Measurements from ENCODE around the gene SF3B3. TPM values are rescaled to one million over a fixed set of nuclear protein-coding genes. Genes with fewer than 3 reads are reported as not detected.

The SF3B3 gene
- total and polyA plus RNA-seq, 2 of the 13 experiments (the other 11 are each of a cell fraction or from before 2014, with no cell fraction given), result 157 to 500 TPM

- H3K79me2 ChIP-seq (ENCODE audit: insufficient read depth, low read length), result no peaks in the 10 kb centered on the region
- no peak overlapping the region for H3K4me2 ChIP-seq (ENCODE audit: low read depth, low read length)
- H3K9ac ChIP-seq (ENCODE audit: insufficient read depth, low read depth, low read length), result no peak overlapping the region
- no peak for FAIRE-seq
- peaks cover 12% of the 10 kb centered on the region for H3K4me1 ChIP-seq (ENCODE audit: insufficient read depth, low read length)
- BruUV-seq (replicated peaks), result no TSS peak
- intact Hi-C loops (cut with micrococcal nuclease; ENCODE audit: unreplicated experiment), result no loop called here
- H3K36me3 ChIP-seq (replicated peaks in 1 of 2; ENCODE audit: control insufficient read depth in 1 of 2, insufficient read depth in 2 of 2, low read length in 2 of 2), result peaks cover 31 to 57% of the 10 kb centered on the region in 2 experiments
- in situ Hi-C loops (cut with HindIII; ENCODE audit: extremely low pct_ligation_motif_present, low pct_unique_long_range_greater_than_20kb), result no loop called here
- H4K20me1 ChIP-seq (ENCODE audit: insufficient read depth, low read length), result no peaks in the 10 kb centered on the region
- H3K4me3 ChIP-seq (replicated peaks in 1 of 3; ENCODE audit: insufficient read depth in 1 of 3, low read depth in 2 of 3, low read length in 3 of 3), result no peak overlapping the region
- no peaks in the 10 kb centered on the region for H3K9me3 ChIP-seq (ENCODE audit: low read length)
- TF ChIP-seq STAG1 (CRISPR knock-in tag; IDR thresholded peaks at IDR 0.05), result no peak
- no peak for TF ChIP-seq ZUFSP (CRISPR knock-in tag; IDR thresholded peaks at IDR 0.05; ENCODE audit: borderline replicate concordance)
- no peak for TF ChIP-seq CHCHD3 (CRISPR knock-in tag; IDR thresholded peaks at IDR 0.05)
- no peak for TF ChIP-seq EP300 (IDR thresholded peaks at IDR 0.05; ENCODE audit: low read depth in 2 of 2, low read length in 2 of 2)
- no peak for TF ChIP-seq EP300 (CRISPR knock-in tag; IDR thresholded peaks at IDR 0.05; ENCODE audit: borderline replicate concordance)
- TF ChIP-seq POLR2A (IDR thresholded peaks at IDR 0.05; ENCODE audit: insufficient read depth in 1 of 2, low read depth in 2 of 2, low read length in 2 of 2), result no peak
- TF ChIP-seq GTF2F1 (IDR thresholded peaks at IDR 0.05; ENCODE audit: low read length), result no peak
- TF ChIP-seq CCDC6 (CRISPR knock-in tag; IDR thresholded peaks at IDR 0.05), result no peak
- CTCF ChIA-PET (ENCODE audit: low intra/inter-chr PET ratio, low total read pairs), result no interaction called here
- H3K27ac ChIP-seq (ENCODE audit: extremely low read length, insufficient read depth, low read length), result no peak overlapping the region
- ATAC-seq, result no peak
- no peak overlapping the region for H2AFZ ChIP-seq (ENCODE audit: low read length)
- no peak for DNase-seq (ENCODE audit: low spot score)
- H3K27me3 ChIP-seq (ENCODE audit: control insufficient read depth in 1 of 2, insufficient read depth in 2 of 2, low read length in 2 of 2), result no peaks in the 10 kb centered on the region
- POLR2A ChIA-PET, result interaction anchor here (2.1 kb wide), 1 partner anchor 102 kb away, joined by 6 read pairs; no protein-coding TSS in a partner anchor
- WGBS (ENCODE audit: low lambda C conversion rate), result 87% methylated on average over 5 of the region's 5 CpGs
These were observed 40.2 kb upstream of the SF3B3 start for GRCh38 chr16:70483426-70483825.

GRCh38 chr16:70484867-70485266 lies 38.7 kb upstream of the SF3B3 start:
- Histone ChIP-seq H2AFZ (ENCODE audit: low read length) (no peak overlapping the region), H3K9me3 (ENCODE audit: low read length) (no peaks in the 10 kb centered on the region), H3K27ac (ENCODE audit: extremely low read length, insufficient read depth, low read length) (no peak overlapping the region), H3K36me3 (replicated peaks in 1 of 2; ENCODE audit: control insufficient read depth in 1 of 2, insufficient read depth in 2 of 2, low read length in 2 of 2) (peaks cover 31 to 50% of the 10 kb centered on the region in 2 experiments), H3K9ac (ENCODE audit: insufficient read depth, low read depth, low read length) (no peak overlapping the region), H3K4me3 (replicated peaks in 1 of 3; ENCODE audit: insufficient read depth in 1 of 3, low read depth in 2 of 3, low read length in 3 of 3) (no peak overlapping the region), H3K4me1 (ENCODE audit: insufficient read depth, low read length) (peaks cover 12% of the 10 kb centered on the region), H3K27me3 (ENCODE audit: control insufficient read depth in 1 of 2, insufficient read depth in 2 of 2, low read length in 2 of 2) (no peaks in the 10 kb centered on the region), H4K20me1 (ENCODE audit: insufficient read depth, low read length) (no peaks in the 10 kb centered on the region), H3K4me2 (ENCODE audit: low read depth, low read length) (no peak overlapping the region), H3K79me2 (ENCODE audit: insufficient read depth, low read length) (no peaks in the 10 kb centered on the region)
- CTCF ChIA-PET (ENCODE audit: low intra/inter-chr PET ratio, low total read pairs), result no interaction called here
- no peak for DNase-seq (ENCODE audit: low spot score)
- intact Hi-C loops (cut with micrococcal nuclease; ENCODE audit: unreplicated experiment), result no loop called here
- 87% methylated on average over 2 of the region's 2 CpGs for WGBS (ENCODE audit: low lambda C conversion rate)
- POLR2A ChIA-PET, result interaction anchor here (2.1 kb wide), 1 partner anchor 104 kb away, joined by 6 read pairs; no protein-coding TSS in a partner anchor
- ATAC-seq, result no peak
- no peak for FAIRE-seq
- TF ChIP-seq HINFP (CRISPR knock-in tag; IDR thresholded peaks at IDR 0.05; ENCODE audit: low read depth) (no peak), CCAR2 (optimal IDR thresholded peaks at IDR 0.05; ENCODE audit: low read depth, low read length) (no peak), CHD4 (IDR thresholded peaks at IDR 0.05; ENCODE audit: borderline replicate concordance, low read length) (peak; percentile 73; the same call in 1 of the 2 replicates), ZNF629 (CRISPR knock-in tag; conservative IDR thresholded peaks at IDR 0.05) (peak; percentile 89), ZNF274 (CRISPR knock-in tag; IDR thresholded peaks at IDR 0.05) (no peak), FOXA1 (IDR thresholded peaks at IDR 0.05) (no peak), FOXA1 (CRISPR knock-in tag; IDR thresholded peaks at IDR 0.05) (no peak), HBP1 (CRISPR knock-in tag; IDR thresholded peaks at IDR 0.05; ENCODE audit: low read depth) (no peak), ZNF337 (CRISPR knock-in tag; IDR thresholded peaks at IDR 0.05; ENCODE audit: borderline replicate concordance, low read depth) (no peak)
- in situ Hi-C loops (cut with HindIII; ENCODE audit: extremely low pct_ligation_motif_present, low pct_unique_long_range_greater_than_20kb), result no loop called here
- BruUV-seq (replicated peaks), result no TSS peak
